Neuronal stem cell (in vitro differentiated cells): ENCODE data around the gene PDE1A.

Source experiments
- DNase-seq: peaks from one replicate; pipeline ENCODE4 v3.0.0-alpha.2; 2013; ENCODE audit warnings: low spot score
- H2AFZ ChIP-seq: one replicate; pipeline ENCODE4 v1.6.1; 2013; ENCODE audit warnings: mild to moderate bottlenecking, low read length, inconsistent platforms
- H2AK5ac ChIP-seq: 2 replicates; pipeline ENCODE4 v1.6.1; 2013; ENCODE audit warnings: low read depth, mild to moderate bottlenecking, inconsistent platforms, low read length, moderate library complexity, mixed read lengths
- H2BK120ac ChIP-seq: 2 replicates; pipeline ENCODE4 v1.6.1; 2013; ENCODE audit warnings: low read depth, mild to moderate bottlenecking, inconsistent platforms, low read length, moderate library complexity, mixed read lengths
- H2BK12ac ChIP-seq: one replicate; pipeline ENCODE4 v1.6.1; 2013; ENCODE audit warnings: low read length, inconsistent platforms
- H2BK15ac ChIP-seq: 2 replicates; pipeline ENCODE4 v1.6.1; 2013; ENCODE audit warnings: mild to moderate bottlenecking, low read length, inconsistent platforms, mixed read lengths
- H2BK5ac ChIP-seq: one replicate; pipeline ENCODE4 v1.6.1; 2013; ENCODE audit warnings: inconsistent platforms, mild to moderate bottlenecking, low read length, moderate library complexity
- H3K14ac ChIP-seq: one replicate; pipeline ENCODE4 v1.6.1; 2013; ENCODE audit warnings: low read length, inconsistent platforms
- H3K18ac ChIP-seq: 2 replicates; pipeline ENCODE4 v1.6.1; 2013; ENCODE audit warnings: low read length, inconsistent platforms
- H3K23ac ChIP-seq: 2 replicates; pipeline ENCODE4 v1.6.1; 2013; ENCODE audit warnings: low read depth, mild to moderate bottlenecking, mixed read lengths, low read length, inconsistent platforms; ENCODE audit not compliant: poor library complexity
- H3K27ac ChIP-seq: replicated peaks from 3 replicates; pipeline ENCODE4 v1.5.1; 2013; ENCODE audit warnings: low read length, inconsistent platforms
- H3K27me3 ChIP-seq, 3 experiments: 2 replicates each; pipeline ENCODE4 v1.6.1; 2013; ENCODE audit warnings: low read length in 3 of 3, mild to moderate bottlenecking in 2 of 3, inconsistent platforms in 1 of 3, low read depth in 1 of 3, mixed read lengths in 1 of 3, moderate library complexity in 1 of 3; ENCODE audit not compliant: control insufficient read depth in 3 of 3, insufficient read depth in 3 of 3
- H3K36me3 ChIP-seq, 2 donors: replicated peaks in 1 of 2; 2 replicates each; pipeline ENCODE4 v1.6.1; 2013; ENCODE audit warnings: low read length in 2 of 2; ENCODE audit not compliant: control insufficient read depth in 2 of 2, insufficient read depth in 2 of 2
- H3K4ac ChIP-seq: 2 replicates; pipeline ENCODE4 v1.6.1; 2013; ENCODE audit warnings: inconsistent platforms, mild to moderate bottlenecking, low read length, moderate library complexity
- H3K4me1 ChIP-seq, 2 donors: 1 replicate in 1 of 2; 2 replicates in 1 of 2; pipeline ENCODE4 v1.6.1; 2013; ENCODE audit warnings: low read length in 2 of 2, low read depth in 1 of 2; ENCODE audit not compliant: control insufficient read depth in 2 of 2, insufficient read depth in 1 of 2
- H3K4me2 ChIP-seq: one replicate; pipeline ENCODE4 v1.6.1; 2013; ENCODE audit warnings: mild to moderate bottlenecking, low read length, inconsistent platforms; ENCODE audit not compliant: insufficient read depth, poor library complexity, severe bottlenecking
- H3K4me3 ChIP-seq, 2 donors: 2 replicates each; pipeline ENCODE4 v1.5.1; 2013; ENCODE audit warnings: low read length in 2 of 2, mild to moderate bottlenecking in 2 of 2, inconsistent platforms in 1 of 2, moderate library complexity in 1 of 2
- H3K79me1 ChIP-seq: one replicate; pipeline ENCODE4 v1.6.1; 2013; ENCODE audit warnings: low read depth, mild to moderate bottlenecking, inconsistent platforms, low read length, moderate library complexity
- H3K9ac ChIP-seq: one replicate; pipeline ENCODE4 v1.6.1; 2013; ENCODE audit warnings: mild to moderate bottlenecking, low read depth, low read length, inconsistent platforms; ENCODE audit not compliant: poor library complexity
- H3K9me3 ChIP-seq, 2 donors: replicated peaks in 1 of 2; 2 replicates each; pipeline versions ENCODE3 to v1.6.1; 2013; ENCODE audit warnings: low read length in 2 of 2, mild to moderate bottlenecking in 2 of 2, inconsistent platforms in 1 of 2, low read depth in 1 of 2, mixed read lengths in 1 of 2, moderate library complexity in 1 of 2; ENCODE audit not compliant: control insufficient read depth in 2 of 2, insufficient read depth in 1 of 2
- H4K8ac ChIP-seq: one replicate; pipeline ENCODE4 v1.6.1; 2013; ENCODE audit warnings: low read depth, mild to moderate bottlenecking, inconsistent platforms, low read length, moderate library complexity
- H4K91ac ChIP-seq: one replicate; pipeline ENCODE4 v1.6.1; 2013; ENCODE audit warnings: low read length, low read depth, mild to moderate bottlenecking, inconsistent platforms; ENCODE audit not compliant: poor library complexity
- WGBS, 2 donors: extraction: QIAGEN DNeasy Blood & Tissue Kit; methylation state at CpG; one replicate each; pipeline ENCODE4 v1.1.7; 2013; ENCODE audit warnings: missing lambda C conversion rate in 2 of 2, mixed read lengths in 1 of 2; ENCODE audit not compliant: insufficient read length in 2 of 2, insufficient replicate concordance in 1 of 2; ENCODE audit errors: extremely low coverage in 2 of 2; 5-methylcytosine and 5-hydroxymethylcytosine counted together

PDE1A gene

DNA sequence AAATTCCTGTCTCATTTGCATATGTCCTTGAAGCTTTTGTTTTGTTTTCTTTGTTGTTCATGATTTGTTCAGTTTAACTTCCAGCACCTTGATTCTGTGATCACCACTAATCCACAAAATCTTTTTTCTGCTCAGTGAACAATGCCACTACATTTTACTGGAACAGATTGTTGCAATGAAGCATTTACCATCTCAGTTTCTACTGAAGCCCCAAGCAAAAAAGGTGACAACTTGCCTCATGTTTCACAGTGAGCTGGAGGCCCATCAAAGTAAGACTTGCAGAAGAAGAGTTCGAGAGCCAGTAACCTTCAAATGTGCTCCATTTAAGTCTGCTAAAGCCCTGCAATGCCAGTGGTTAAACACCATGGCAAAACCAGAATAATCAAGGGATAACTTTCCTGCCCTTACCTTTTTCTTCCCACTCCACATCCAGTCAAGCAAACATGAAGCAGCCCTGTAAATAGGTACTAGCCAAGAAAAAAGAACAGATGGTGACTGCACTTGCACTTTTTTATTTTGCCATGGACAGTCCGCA is 25.7 kb upstream of the PDE1A start:
- Histone ChIP-seq H2BK15ac (no peak overlapping the region), H3K27ac (no peak overlapping the region), H4K91ac (no peak overlapping the region), H2BK5ac (no peak overlapping the region), H3K9ac (no peak overlapping the region), H3K36me3 (no peaks in the 10 kb centered on the region), H3K4me1 (no peaks in the 10 kb centered on the region), H2BK12ac (no peak overlapping the region), H2AFZ (no peak overlapping the region), H3K14ac (no peak overlapping the region), H2AK5ac (no peak overlapping the region), H3K79me1 (no peaks in the 10 kb centered on the region), H3K4me2 (no peak overlapping the region), H2BK120ac (no peak overlapping the region), H3K9me3 (no peaks in the 10 kb centered on the region), H3K4ac (no peak overlapping the region), H3K4me3 (no peak overlapping the region), H3K23ac (no peak overlapping the region), H3K27me3 (no peaks in the 10 kb centered on the region), H3K18ac (no peak overlapping the region), H4K8ac (no peak overlapping the region)
- DNase-seq = no peak
- no CpG with 5 or more reads among the region's 2 CpGs for WGBS, 2 donors

DNA sequence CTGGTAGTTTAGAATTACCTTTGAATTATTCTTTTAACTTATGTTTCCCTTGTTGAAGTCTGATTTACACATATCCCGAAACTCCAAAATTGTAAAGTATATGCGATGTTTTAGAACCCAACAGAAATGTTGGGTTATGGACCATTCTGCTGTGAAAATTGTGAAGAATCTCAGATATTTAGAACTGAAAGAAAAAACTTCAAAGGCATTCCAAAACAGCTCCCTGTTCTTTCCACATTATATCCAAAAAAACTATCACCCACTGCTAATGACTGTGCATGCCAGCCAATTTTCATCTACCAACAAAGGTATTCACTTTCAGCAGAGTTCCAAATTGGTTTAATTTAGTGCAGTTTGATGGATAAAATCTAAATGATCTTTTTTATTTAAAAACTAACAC is 21.5 kb upstream of the PDE1A start:
- Histone ChIP-seq H2BK5ac (no peak overlapping the region), H2BK12ac (no peak overlapping the region), H3K4me3 (no peak overlapping the region), H2AK5ac (no peak overlapping the region), H2AFZ (no peak overlapping the region), H3K23ac (no peak overlapping the region), H3K4me1 (no peaks in the 10 kb centered on the region), H3K18ac (no peak overlapping the region), H3K9ac (no peak overlapping the region), H3K27me3 (no peaks in the 10 kb centered on the region), H3K14ac (no peak overlapping the region), H3K4me2 (no peak overlapping the region), H4K91ac (no peak overlapping the region), H4K8ac (no peak overlapping the region), H3K79me1 (no peaks in the 10 kb centered on the region), H2BK15ac (no peak overlapping the region), H3K4ac (no peak overlapping the region), H3K9me3 (no peaks in the 10 kb centered on the region), H3K36me3 (no peaks in the 10 kb centered on the region), H3K27ac (no peak overlapping the region), H2BK120ac (no peak overlapping the region)
- WGBS, 2 donors = no CpG with 5 or more reads among the region's 2 CpGs
- no peak for DNase-seq

DNA sequence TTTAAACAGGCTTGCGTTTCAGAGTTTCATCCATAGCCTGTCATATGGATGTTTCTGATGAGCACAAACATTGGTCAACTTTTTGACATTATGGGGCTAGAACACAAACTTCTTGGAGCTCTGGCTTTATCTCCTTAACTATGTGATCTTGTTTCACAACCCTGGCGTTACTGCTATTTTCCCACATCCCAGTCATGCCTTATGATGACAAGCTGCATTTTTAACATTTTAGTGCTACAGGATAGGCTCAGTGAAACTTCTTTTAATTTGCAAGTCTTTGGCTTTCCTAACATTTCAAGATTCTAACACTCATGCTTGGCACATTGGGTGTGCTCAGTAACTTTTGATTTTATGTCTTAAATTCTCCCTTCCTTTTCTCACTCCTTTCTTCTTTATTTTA is 21.0 kb upstream of the PDE1A start:
- no peaks in the 10 kb centered on the region for H3K79me1 ChIP-seq
- no peak overlapping the region for H4K8ac ChIP-seq
- no peaks in the 10 kb centered on the region for H3K36me3 ChIP-seq
- H2BK15ac ChIP-seq = no peak overlapping the region
- no peak for DNase-seq
- no peak overlapping the region for H3K9ac ChIP-seq
- no peaks in the 10 kb centered on the region for H3K4me1 ChIP-seq
- no peak overlapping the region for H3K27ac ChIP-seq
- H2BK12ac ChIP-seq = no peak overlapping the region
- no peak overlapping the region for H3K18ac ChIP-seq
- H3K4ac ChIP-seq = no peak overlapping the region
- no peak overlapping the region for H2AK5ac ChIP-seq
- no peak overlapping the region for H2BK5ac ChIP-seq
- H3K4me3 ChIP-seq = no peak overlapping the region
- H3K27me3 ChIP-seq = no peaks in the 10 kb centered on the region
- no peak overlapping the region for H2AFZ ChIP-seq
- no peaks in the 10 kb centered on the region for H3K9me3 ChIP-seq
- H4K91ac ChIP-seq = no peak overlapping the region
- no CpG with 5 or more reads among the region's 2 CpGs for WGBS, 2 donors
- H3K14ac ChIP-seq = no peak overlapping the region
- no peak overlapping the region for H3K23ac ChIP-seq
- H3K4me2 ChIP-seq = no peak overlapping the region
- no peak overlapping the region for H2BK120ac ChIP-seq

DNA sequence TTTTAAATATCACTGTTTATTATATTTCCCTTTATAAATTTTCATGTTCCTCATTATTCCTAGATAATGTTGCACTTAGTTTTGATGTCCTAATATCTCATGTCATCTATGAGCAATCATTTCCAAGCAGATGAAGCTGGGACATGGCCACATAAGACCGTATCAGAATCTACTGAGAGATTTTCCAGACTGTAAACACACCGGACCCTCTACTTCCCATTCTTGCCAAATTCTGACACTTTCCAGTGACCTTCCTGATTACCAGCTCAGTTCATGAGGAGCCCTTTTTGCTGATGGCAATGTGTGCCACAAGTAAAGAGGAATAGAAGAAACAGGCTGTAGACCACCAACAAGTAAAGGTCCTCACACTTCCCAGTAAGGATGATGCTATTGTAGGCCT is 20.3 kb upstream of the PDE1A start:
- Histone ChIP-seq H4K91ac (no peak overlapping the region), H3K36me3 (no peaks in the 10 kb centered on the region), H3K14ac (no peak overlapping the region), H3K18ac (no peak overlapping the region), H3K79me1 (no peaks in the 10 kb centered on the region), H3K4ac (no peak overlapping the region), H2BK120ac (no peak overlapping the region), H3K9me3 (no peaks in the 10 kb centered on the region), H3K4me2 (no peak overlapping the region), H3K9ac (no peak overlapping the region), H3K4me1 (no peaks in the 10 kb centered on the region), H2AK5ac (no peak overlapping the region), H3K27ac (no peak overlapping the region), H2BK5ac (no peak overlapping the region), H2AFZ (no peak overlapping the region), H4K8ac (no peak overlapping the region), H3K23ac (no peak overlapping the region), H3K27me3 (no peaks in the 10 kb centered on the region), H2BK15ac (no peak overlapping the region), H3K4me3 (no peak overlapping the region), H2BK12ac (no peak overlapping the region)
- no CpG with 5 or more reads among the region's 2 CpGs for WGBS, 2 donors
- DNase-seq = no peak
